GM12864 (cell line): Measurements from ENCODE around the gene LYZL4.

Source experiments
- DNase-seq: peaks from one replicate; pipeline ENCODE4 v3.0.0-alpha.2; 2011; ENCODE audit warnings: low read depth
- H3K4me3 ChIP-seq: 2 replicates; pipeline ENCODE4 v1.5.1; 2011; ENCODE audit warnings: mild to moderate bottlenecking, low read depth, low read length, control low read depth
- CTCF ChIP-seq: IDR thresholded peaks from 2 replicates; pipeline ENCODE4 v1.5.1; 2011; ENCODE audit warnings: low read depth, mild to moderate bottlenecking, moderate library complexity, low read length, control low read depth, inconsistent platforms; ENCODE audit errors: missing control alignments

LYZL4 gene

GRCh38 chr3:42377681-42378080 lies 32.7 kb downstream of the LYZL4 start:
- no peak overlapping the region for H3K4me3 ChIP-seq
- DNase-seq: no peak
- no peak for TF ChIP-seq CTCF

GRCh38 chr3:42376344-42376798 lies 34.0 kb downstream of the LYZL4 start:
- TF ChIP-seq CTCF: no peak
- H3K4me3 ChIP-seq: no peak overlapping the region
- DNase-seq: no peak

GRCh38 chr3:42375121-42375800 lies 35.1 kb downstream of the LYZL4 start:
- DNase-seq: no peak
- TF ChIP-seq CTCF: no peak
- H3K4me3 ChIP-seq: no peak overlapping the region

GRCh38 chr3:42371776-42372175 lies 38.6 kb downstream of the LYZL4 start:
- no peak for TF ChIP-seq CTCF
- no peak overlapping the region for H3K4me3 ChIP-seq
- no peak for DNase-seq

GRCh38 chr3:42369832-42370231 lies 40.6 kb downstream of the LYZL4 start:
- DNase-seq: no peak
- TF ChIP-seq CTCF: no peak
- H3K4me3 ChIP-seq: no peak overlapping the region

GRCh38 chr3:42369304-42369703 lies 41.1 kb downstream of the LYZL4 start:
- no peak overlapping the region for H3K4me3 ChIP-seq
- no peak for DNase-seq

More at GRCh38 chr3:42369304-42369703, 41.1 kb downstream of the LYZL4 start:
- no peak for TF ChIP-seq CTCF
